Bronchial epithelial cell (primary cell): ENCODE data around the gene TRPM1. TPM values are rescaled to one million over a fixed set of nuclear protein-coding genes. Genes with fewer than 3 reads are reported as not detected.
A peak's percentile ranks its signal among the peaks of the same experiment; 100 is the strongest.

Experiments
- DNase-seq: peaks from one replicate; pipeline ENCODE4 v3.0.0-alpha.2; 2010; ENCODE audit warnings: low read depth
- FAIRE-seq: peaks from 2 replicates; lab custom pipeline; 2011; peaks lifted over from hg19 to GRCh38; lab: Jason Lieb, UNC
- H3K27me3 ChIP-seq: 2 replicates; pipeline ENCODE4 v1.5.1; 2011; ENCODE audit warnings: low read length; ENCODE audit not compliant: control insufficient read depth, insufficient read depth
- H3K36me3 ChIP-seq: 2 replicates; pipeline ENCODE4 v1.5.1; 2011; ENCODE audit warnings: low read length; ENCODE audit not compliant: control insufficient read depth, insufficient read depth
- H3K4me3 ChIP-seq: 2 replicates; pipeline ENCODE4 v1.5.1; 2011; ENCODE audit warnings: mild to moderate bottlenecking, low read depth, low read length, control low read depth
- total RNA-seq: library from RNA; depleted of rRNA; stranded (reverse); fragments of >200 nt; gene quantifications from 2 replicates; pipeline ENCODE4 v1.2.1, GENCODE V29; 2014
- TF ChIP-seq, protein P1 (sequence below): IDR thresholded peaks from 2 replicates; pipeline ENCODE4 v1.5.1; 2011; ENCODE audit warnings: mild to moderate bottlenecking, moderate library complexity, low read length, control low read depth, inconsistent platforms; ENCODE audit not compliant: insufficient read depth, severe bottlenecking

TRPM1 gene
- total RNA-seq, 1 donor from 2014 or later: under 0.01 TPM

- FAIRE-seq: no peak
- TF ChIP-seq, protein P1, sequence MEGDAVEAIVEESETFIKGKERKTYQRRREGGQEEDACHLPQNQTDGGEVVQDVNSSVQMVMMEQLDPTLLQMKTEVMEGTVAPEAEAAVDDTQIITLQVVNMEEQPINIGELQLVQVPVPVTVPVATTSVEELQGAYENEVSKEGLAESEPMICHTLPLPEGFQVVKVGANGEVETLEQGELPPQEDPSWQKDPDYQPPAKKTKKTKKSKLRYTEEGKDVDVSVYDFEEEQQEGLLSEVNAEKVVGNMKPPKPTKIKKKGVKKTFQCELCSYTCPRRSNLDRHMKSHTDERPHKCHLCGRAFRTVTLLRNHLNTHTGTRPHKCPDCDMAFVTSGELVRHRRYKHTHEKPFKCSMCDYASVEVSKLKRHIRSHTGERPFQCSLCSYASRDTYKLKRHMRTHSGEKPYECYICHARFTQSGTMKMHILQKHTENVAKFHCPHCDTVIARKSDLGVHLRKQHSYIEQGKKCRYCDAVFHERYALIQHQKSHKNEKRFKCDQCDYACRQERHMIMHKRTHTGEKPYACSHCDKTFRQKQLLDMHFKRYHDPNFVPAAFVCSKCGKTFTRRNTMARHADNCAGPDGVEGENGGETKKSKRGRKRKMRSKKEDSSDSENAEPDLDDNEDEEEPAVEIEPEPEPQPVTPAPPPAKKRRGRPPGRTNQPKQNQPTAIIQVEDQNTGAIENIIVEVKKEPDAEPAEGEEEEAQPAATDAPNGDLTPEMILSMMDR: no peak
- Histone ChIP-seq H3K27me3 (no peaks in the 10 kb centered on the region), H3K36me3 (no peaks in the 10 kb centered on the region), H3K4me3 (no peak overlapping the region)
- no peak for DNase-seq
These were observed 63.6 kb downstream of the TRPM1 start for GRCh38 chr15:31037731-31038477.

DNA sequence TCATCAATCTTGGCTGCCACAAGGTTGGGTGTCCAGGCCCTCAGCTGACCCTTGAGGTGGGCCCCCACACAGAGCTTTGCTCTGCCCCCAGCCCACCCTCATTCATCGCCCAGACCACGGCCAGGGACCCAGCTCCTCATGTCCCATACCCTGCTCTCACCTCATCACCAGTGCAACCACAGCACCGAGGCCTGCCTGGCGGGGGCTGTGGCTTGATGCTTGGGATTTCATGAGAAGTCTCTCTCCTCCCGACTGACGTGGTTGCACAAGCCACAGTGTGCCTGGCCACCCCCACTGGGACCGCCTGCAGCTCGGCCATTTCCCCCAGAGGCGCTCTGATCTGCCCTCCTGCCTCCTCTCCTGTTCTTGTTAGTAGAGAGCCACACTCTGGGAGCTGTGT lies 64.7 kb downstream of the TRPM1 start:
- TF ChIP-seq, protein P1: no peak
- no peaks in the 10 kb centered on the region for H3K36me3 ChIP-seq
- FAIRE-seq (no peak), DNase-seq (no peak)
- no peaks in the 10 kb centered on the region for H3K27me3 ChIP-seq
- no peak overlapping the region for H3K4me3 ChIP-seq

- no peaks in the 10 kb centered on the region for H3K27me3 ChIP-seq
- TF ChIP-seq, protein P1: no peak
- FAIRE-seq (peak; percentile 43), DNase-seq (no peak)
- H3K4me3 ChIP-seq: no peak overlapping the region
- H3K36me3 ChIP-seq: no peaks in the 10 kb centered on the region
These were observed 65.9 kb downstream of the TRPM1 start for GRCh38 chr15:31035610-31036009.

GRCh38 chr15:31034152-31034551 lies 67.4 kb downstream of the TRPM1 start:
- Histone ChIP-seq H3K36me3 (no peaks in the 10 kb centered on the region), H3K27me3 (no peaks in the 10 kb centered on the region), H3K4me3 (no peak overlapping the region)
- peak; percentile 17 for DNase-seq
- no peak for FAIRE-seq
- TF ChIP-seq, protein P1: no peak

DNA sequence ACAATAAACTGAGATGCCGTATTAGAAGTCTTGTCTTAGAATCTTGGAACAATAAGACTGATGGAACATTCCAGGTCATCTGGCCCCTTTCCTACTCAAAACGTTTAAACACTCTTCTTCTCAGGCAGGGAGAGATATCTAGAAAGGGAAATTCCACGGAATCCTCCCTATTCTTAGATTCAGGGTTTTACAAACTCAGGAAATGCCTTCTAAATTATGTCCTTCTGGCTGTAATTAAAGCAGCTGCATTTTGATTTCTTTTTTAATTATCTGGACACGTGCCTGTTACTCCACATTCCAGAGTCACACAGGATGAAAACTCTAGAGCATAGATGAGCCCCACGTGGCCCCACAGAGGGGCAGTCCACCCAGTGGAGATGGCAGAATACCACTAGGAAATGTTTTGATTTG lies 68.6 kb downstream of the TRPM1 start:
- H3K36me3 ChIP-seq: no peaks in the 10 kb centered on the region
- no peak for FAIRE-seq
- H3K4me3 ChIP-seq: no peak overlapping the region
- DNase-seq: no peak
- no peaks in the 10 kb centered on the region for H3K27me3 ChIP-seq
- TF ChIP-seq, protein P1: no peak
